C4-2B (cell line): ENCODE results near the gene DNAH17.

Experiments used
- H3K27ac ChIP-seq: fragments of 450-650 bp; 2 replicates; pipeline ENCODE4 v1.5.1; 2017
- ZFX ChIP-seq: fragments of 450-650 bp; IDR thresholded peaks from 2 replicates; pipeline ENCODE4 v1.6.1; 2017
- TF ChIP-seq, protein P1 (sequence below): fragments of 450-650 bp; conservative IDR thresholded peaks from 2 replicates; pipeline ENCODE4 v1.5.1; 2017; ENCODE audit warnings: mild to moderate bottlenecking

DNAH17 gene

DNA sequence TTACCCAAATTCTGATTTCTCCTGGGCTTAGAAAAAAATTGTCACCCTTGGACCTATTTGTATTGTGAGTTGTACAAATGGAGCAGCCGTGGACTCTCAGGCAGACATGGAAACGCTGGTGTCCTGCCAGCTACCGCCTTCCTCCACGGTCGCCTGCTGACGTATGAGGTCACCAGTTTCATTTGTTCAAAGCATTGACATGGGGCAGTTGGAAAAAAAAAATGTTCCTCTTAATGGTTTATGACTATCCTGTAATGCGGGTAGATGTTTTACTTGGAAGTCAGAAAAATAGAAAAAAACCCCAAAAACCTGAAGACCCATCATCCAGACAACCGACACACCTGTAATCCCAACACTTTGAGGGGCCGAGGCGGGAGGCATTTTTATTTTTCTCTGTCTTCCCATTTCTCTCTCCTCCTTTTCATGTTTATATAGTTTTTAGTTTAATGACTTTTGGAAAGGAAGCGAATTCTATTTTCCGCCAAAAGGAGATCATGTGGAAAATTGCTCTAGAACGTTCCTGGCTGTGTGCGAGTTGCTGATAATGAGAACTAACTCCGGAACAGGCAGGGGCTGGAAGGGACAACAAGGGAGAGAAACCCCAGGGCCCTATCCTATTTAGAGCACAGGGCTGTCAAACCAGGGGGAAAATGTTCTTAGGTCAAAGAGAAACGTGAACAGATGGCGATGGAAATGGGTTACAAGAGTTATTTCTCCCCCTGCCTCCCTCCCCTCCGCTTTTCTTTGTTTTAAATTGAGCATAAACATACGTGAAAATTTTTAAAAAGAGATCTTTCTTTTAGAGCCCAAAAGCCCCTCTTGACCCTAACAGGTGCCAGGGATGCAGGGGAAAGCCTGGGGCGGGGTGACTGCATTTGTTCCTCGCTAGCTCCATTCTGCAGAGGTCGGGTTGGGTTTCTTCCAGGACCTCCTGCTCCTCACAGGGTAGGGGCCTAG lies 13.7 kb downstream of the DNAH17 start:
- TF ChIP-seq ZFX = no peak
- TF ChIP-seq, protein P1, sequence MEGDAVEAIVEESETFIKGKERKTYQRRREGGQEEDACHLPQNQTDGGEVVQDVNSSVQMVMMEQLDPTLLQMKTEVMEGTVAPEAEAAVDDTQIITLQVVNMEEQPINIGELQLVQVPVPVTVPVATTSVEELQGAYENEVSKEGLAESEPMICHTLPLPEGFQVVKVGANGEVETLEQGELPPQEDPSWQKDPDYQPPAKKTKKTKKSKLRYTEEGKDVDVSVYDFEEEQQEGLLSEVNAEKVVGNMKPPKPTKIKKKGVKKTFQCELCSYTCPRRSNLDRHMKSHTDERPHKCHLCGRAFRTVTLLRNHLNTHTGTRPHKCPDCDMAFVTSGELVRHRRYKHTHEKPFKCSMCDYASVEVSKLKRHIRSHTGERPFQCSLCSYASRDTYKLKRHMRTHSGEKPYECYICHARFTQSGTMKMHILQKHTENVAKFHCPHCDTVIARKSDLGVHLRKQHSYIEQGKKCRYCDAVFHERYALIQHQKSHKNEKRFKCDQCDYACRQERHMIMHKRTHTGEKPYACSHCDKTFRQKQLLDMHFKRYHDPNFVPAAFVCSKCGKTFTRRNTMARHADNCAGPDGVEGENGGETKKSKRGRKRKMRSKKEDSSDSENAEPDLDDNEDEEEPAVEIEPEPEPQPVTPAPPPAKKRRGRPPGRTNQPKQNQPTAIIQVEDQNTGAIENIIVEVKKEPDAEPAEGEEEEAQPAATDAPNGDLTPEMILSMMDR = no peak
- H3K27ac ChIP-seq = no peak overlapping the region

DNA sequence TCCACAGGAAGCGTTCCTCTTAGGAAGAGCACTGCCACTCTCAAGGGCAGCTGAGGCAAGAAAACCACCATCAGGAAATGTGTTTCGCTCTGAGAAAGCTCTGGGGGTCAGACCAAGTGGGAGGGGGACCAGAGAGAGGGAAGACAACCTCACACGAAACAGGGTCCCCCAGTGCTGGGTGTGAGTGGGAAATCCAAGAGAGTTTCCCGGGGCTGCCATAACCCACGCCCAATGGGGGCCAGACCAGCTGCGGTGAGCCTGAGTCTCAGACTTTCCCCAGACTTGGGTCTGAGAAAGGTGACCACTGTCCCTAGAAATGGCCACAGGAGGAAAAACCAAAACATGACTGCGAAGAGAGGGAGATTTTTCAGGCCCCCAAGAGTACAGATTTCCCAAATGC lies 14.5 kb downstream of the DNAH17 start:
- H3K27ac ChIP-seq = no peak overlapping the region
- no peak for TF ChIP-seq ZFX
- TF ChIP-seq, protein P1 = no peak

GRCh38 chr17:78561166-78561565 lies 16.0 kb downstream of the DNAH17 start:
- TF ChIP-seq ZFX = no peak
- TF ChIP-seq, protein P1 = no peak
- H3K27ac ChIP-seq = no peak overlapping the region

GRCh38 chr17:78560731-78561130 lies 16.5 kb downstream of the DNAH17 start:
- TF ChIP-seq, protein P1 = no peak
- no peak for TF ChIP-seq ZFX
- H3K27ac ChIP-seq = no peak overlapping the region

- H3K27ac ChIP-seq = no peak overlapping the region
- TF ChIP-seq, protein P1 = peak; percentile 60
- no peak for TF ChIP-seq ZFX
Measured at GRCh38 chr17:78559749-78560368, 17.3 kb downstream of the DNAH17 start.

DNA sequence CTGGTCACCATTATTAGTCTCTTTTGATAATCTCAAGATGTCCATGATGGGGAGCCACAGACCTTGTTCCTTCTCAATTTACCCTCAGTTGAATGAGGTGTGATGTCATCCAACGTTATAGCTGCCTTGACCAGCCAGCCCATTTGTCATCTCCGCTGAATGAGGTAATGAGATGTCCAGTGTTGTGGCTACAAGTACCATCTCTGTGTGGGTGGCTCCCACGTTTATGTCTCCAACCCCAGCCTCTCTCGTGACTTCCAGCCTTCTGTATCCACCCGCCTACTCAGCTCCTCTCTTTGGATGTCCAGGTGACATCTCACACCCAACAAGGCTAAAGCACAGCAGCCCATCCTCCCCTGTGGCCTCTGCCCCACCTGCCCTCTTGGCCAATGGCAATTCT lies 18.2 kb downstream of the DNAH17 start:
- H3K27ac ChIP-seq = no peak overlapping the region
- TF ChIP-seq, protein P1 = no peak
- no peak for TF ChIP-seq ZFX

- TF ChIP-seq, protein P1 = no peak
- TF ChIP-seq ZFX = no peak
- no peak overlapping the region for H3K27ac ChIP-seq
Measured at GRCh38 chr17:78558181-78558850, 18.9 kb downstream of the DNAH17 start.
